Right atrium auricular region (tissue), 2 donors: ENCODE results near the gene XRCC3. TPM values are rescaled to one million over a fixed set of nuclear protein-coding genes. Genes with fewer than 3 reads are reported as not detected.

Source experiments
- DNase-seq: peaks from one replicate; pipeline ENCODE4 v3.0.0-alpha.2; 2019; ENCODE audit warnings: low spot score
- H3K27ac ChIP-seq, 2 donors: fragments of 200-600 bp; sonication (generic); 1 replicate in 1 of 2; 2 replicates in 1 of 2; pipeline ENCODE4 v1.5.1; 2016 to 2019
- H3K27me3 ChIP-seq, 2 donors: fragments of 200-600 bp; sonication (generic); one replicate each; pipeline versions ENCODE4 v1.5.1 to v1.6.0; 2017 to 2019
- H3K36me3 ChIP-seq: fragments of 200-600 bp; sonication (generic); one replicate; pipeline ENCODE4 v1.5.1; 2016
- H3K4me1 ChIP-seq, 2 donors: fragments of 200-600 bp; sonication (generic); one replicate each; pipeline versions ENCODE4 v1.5.1 to v1.6.0; 2017 to 2019
- H3K4me3 ChIP-seq, 2 donors: fragments of 200-600 bp; sonication (generic); 1 replicate in 1 of 2; 2 replicates in 1 of 2; pipeline ENCODE4 v1.5.1; 2017 to 2019; ENCODE audit warnings: mild to moderate bottlenecking in 1 of 2, moderate library complexity in 1 of 2
- H3K9me3 ChIP-seq, 2 donors: fragments of 200-600 bp; sonication (generic); one replicate each; pipeline ENCODE4 v1.5.1; 2019
- CTCF ChIP-seq, 2 donors: fragments of 200-600 bp; sonication (generic); IDR thresholded peaks; one replicate each; pipeline ENCODE4 v1.5.1; 2019; ENCODE audit warnings: antibody characterized with exemption in 2 of 2
- total RNA-seq, 2 donors: library from RNA; depleted of rRNA; stranded (reverse); fragments of >200 nt; gene quantifications; one replicate each; pipeline ENCODE4 v1.1.0, GENCODE V29; 2016

XRCC3 gene
- total RNA-seq, 2 donors from 2014 or later: 2.1 to 3.6 TPM

- H3K4me1 ChIP-seq: peaks cover 0 to 72% of the 10 kb centered on the region in 2 donors
Observed at GRCh38 chr14:103721334-103722120, 6.3 kb upstream of the XRCC3 start.

GRCh38 chr14:103719751-103720150 lies 4.5 kb upstream of the XRCC3 start:
- TF ChIP-seq CTCF (IDR thresholded peaks at IDR 0.05): no peak
- no peaks in the 10 kb centered on the region for H3K36me3 ChIP-seq
- no peak overlapping the region for H3K4me3 ChIP-seq
- DNase-seq: no peak
- H3K9me3 ChIP-seq: no peaks in the 10 kb centered on the region
- no peaks in the 10 kb centered on the region for H3K27me3 ChIP-seq
- peaks cover 0 to 67% of the 10 kb centered on the region in 2 donors for H3K4me1 ChIP-seq
- H3K27ac ChIP-seq: no peak overlapping the region

More at GRCh38 chr14:103721334-103722120, 6.3 kb upstream of the XRCC3 start:
- no peak for TF ChIP-seq CTCF (IDR thresholded peaks at IDR 0.05)
- Histone ChIP-seq H3K36me3 (no peaks in the 10 kb centered on the region), H3K4me3 (no peak overlapping the region), H3K9me3 (no peaks in the 10 kb centered on the region), H3K27ac (peak overlapping the region; percentile 23 to 78), H3K27me3 (no peaks in the 10 kb centered on the region)
- DNase-seq: no peak

- H3K36me3 ChIP-seq: no peaks in the 10 kb centered on the region
- no peaks in the 10 kb centered on the region for H3K9me3 ChIP-seq
- no peak for DNase-seq
- no peak overlapping the region for H3K27ac ChIP-seq
- H3K4me3 ChIP-seq: no peak overlapping the region
- H3K4me1 ChIP-seq: peaks cover 0 to 67% of the 10 kb centered on the region in 2 donors
- no peak for TF ChIP-seq CTCF (IDR thresholded peaks at IDR 0.05)
- H3K27me3 ChIP-seq: no peaks in the 10 kb centered on the region
Observed at GRCh38 chr14:103718572-103718971, 3.3 kb upstream of the XRCC3 start.

DNA sequence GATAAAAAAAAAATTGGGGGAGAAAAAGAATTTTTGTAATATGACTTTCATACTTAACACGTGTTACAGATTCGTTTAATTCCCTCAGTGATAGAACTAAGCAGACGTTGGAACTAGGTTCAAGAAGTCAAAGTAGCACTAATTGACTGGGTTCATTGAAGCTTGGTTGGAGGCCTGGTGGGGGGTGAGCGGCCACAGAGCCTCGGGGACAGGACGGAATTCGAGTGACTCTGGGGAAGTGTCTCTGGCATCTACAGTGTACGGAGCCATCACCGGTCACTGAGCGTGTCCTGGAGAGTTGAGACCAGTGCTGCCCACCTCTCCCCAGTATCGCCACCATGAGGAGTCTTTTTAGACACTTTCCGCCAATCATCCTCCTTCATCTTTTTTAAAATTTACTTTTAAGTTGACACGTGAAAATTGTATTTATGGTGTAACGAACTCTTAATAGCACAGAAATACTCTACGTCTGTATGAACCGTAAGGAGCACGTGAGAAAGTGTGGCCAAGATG lies 1.7 kb upstream of the XRCC3 start:
- no peak for TF ChIP-seq CTCF (IDR thresholded peaks at IDR 0.05)
- Histone ChIP-seq H3K4me3 (peak overlapping the region in 1 of 2 donors; percentile 89), H3K9me3 (no peaks in the 10 kb centered on the region), H3K4me1 (peaks cover 0 to 69% of the 10 kb centered on the region in 2 donors), H3K27me3 (no peaks in the 10 kb centered on the region), H3K36me3 (no peaks in the 10 kb centered on the region), H3K27ac (no peak overlapping the region)
- no peak for DNase-seq

DNA sequence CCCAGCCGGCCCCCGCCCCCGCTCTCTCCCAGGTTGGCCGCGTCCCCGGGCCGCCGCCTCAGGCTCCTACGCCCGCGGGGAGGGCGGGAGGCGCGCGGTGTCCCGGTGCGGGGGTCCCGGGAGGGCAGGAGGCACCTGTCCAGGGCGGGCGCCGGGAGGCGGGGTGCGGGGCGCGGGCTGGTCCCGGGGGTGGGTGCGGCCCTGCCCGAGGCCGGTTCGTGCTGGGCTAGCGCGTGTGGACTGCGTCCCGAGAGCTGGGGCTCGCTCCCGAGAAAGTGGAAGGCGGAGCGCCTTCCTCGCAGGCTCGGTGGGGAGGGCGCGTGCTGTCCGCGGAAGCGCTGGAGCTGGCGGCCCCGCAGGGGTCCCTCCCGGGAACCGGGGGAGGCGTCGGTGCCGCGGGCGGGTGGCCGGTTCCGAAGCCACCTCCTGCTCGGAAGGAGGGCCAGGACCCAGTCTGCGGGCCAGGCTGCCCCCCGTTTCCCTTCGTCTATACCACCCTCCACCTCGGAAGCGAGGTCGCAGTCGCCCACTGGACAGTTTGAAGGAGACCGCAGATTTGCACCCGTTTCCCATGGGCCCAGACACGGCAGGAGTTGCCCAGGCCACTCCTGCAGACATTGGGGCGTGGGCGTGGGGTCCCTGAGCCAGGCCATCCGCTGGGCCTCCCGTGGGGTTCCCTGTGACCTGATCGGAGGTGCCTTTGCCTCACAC lies 995 bp upstream of the XRCC3 start:
- peak overlapping the region; percentile 72 to 89 for H3K4me3 ChIP-seq
- H3K27me3 ChIP-seq: no peaks in the 10 kb centered on the region
- no peaks in the 10 kb centered on the region for H3K9me3 ChIP-seq
- H3K27ac ChIP-seq: peak overlapping the region; percentile 75 to 83
- no peaks in the 10 kb centered on the region for H3K36me3 ChIP-seq
- no peak for DNase-seq
- peaks cover 0 to 69% of the 10 kb centered on the region in 2 donors for H3K4me1 ChIP-seq
- TF ChIP-seq CTCF (IDR thresholded peaks at IDR 0.05): no peak
